HEK293 (cell line): ENCODE data around the gene MAP2.

Source experiments
- CTCF ChIA-PET: fragments of 350-600 bp; formaldehyde crosslinking; extraction: SDS; loops from one replicate; lab custom pipeline; 2021; ENCODE audit warnings: antibody characterized with exemption; lab: Yijun Ruan, JAX
- POLR2A ChIA-PET: fragments of 300-600 bp; formaldehyde crosslinking; extraction: SDS; loops from one replicate; lab custom pipeline; 2020; ENCODE audit warnings: antibody characterized with exemption, inconsistent platforms; lab: Yijun Ruan, JAX
- H3K27ac ChIP-seq: fragments of 200-500 bp; sonication (Bioruptor generic); 2 replicates; pipeline ENCODE4 v1.5.1; 2014; ENCODE audit warnings: low read depth, low read length, control low read depth, inconsistent platforms; ENCODE audit errors: extremely low read depth
- H3K36me3 ChIP-seq, 2 experiments: fragments of 200-500 bp in 1 of 2; sonication (Bioruptor generic) in 1 of 2; 1 replicate in 1 of 2; 2 replicates in 1 of 2; pipeline ENCODE4 v1.5.1; 2014 to 2017; ENCODE audit warnings: inconsistent platforms in 2 of 2, low read length in 2 of 2; ENCODE audit not compliant: control insufficient read depth in 2 of 2, insufficient read depth in 1 of 2
- H3K4me1 ChIP-seq: fragments of 200-500 bp; sonication (Bioruptor generic); 2 replicates; pipeline ENCODE4 v1.5.1; 2014; ENCODE audit warnings: mild to moderate bottlenecking, low read length, inconsistent platforms; ENCODE audit not compliant: control insufficient read depth, insufficient read depth
- H3K4me3 ChIP-seq: 2 replicates; pipeline ENCODE4 v1.5.1; 2011; ENCODE audit warnings: low read depth, mild to moderate bottlenecking, control low read depth, low read length, moderate library complexity
- H3K9me3 ChIP-seq: fragments of 200-500 bp; sonication (Bioruptor generic); 2 replicates; pipeline ENCODE4 v1.5.1; 2014; ENCODE audit warnings: low read depth, low read length, inconsistent platforms; ENCODE audit not compliant: control insufficient read depth, insufficient read depth
- FEZF1 ChIP-seq: fragments of 450-650 bp; formaldehyde crosslinking; IDR thresholded peaks from 2 replicates; pipeline ENCODE4 v1.5.1; 2016; ENCODE audit warnings: missing biosample characterization, missing genetic modification characterization
- HOXA7 ChIP-seq: sonication (generic); formaldehyde crosslinking; IDR thresholded peaks from 2 replicates; pipeline ENCODE4 v1.8.1; 2022; ENCODE audit warnings: missing genetic modification reagents, borderline replicate concordance
- HOXC10 ChIP-seq: sonication (generic); formaldehyde crosslinking; IDR thresholded peaks from 2 replicates; pipeline ENCODE4 v1.8.1; 2023; ENCODE audit warnings: mild to moderate bottlenecking, missing genetic modification reagents
- OSR2 ChIP-seq: fragments of 450-650 bp; formaldehyde crosslinking; IDR thresholded peaks from 2 replicates; pipeline ENCODE4 v1.5.1; 2016; ENCODE audit warnings: missing biosample characterization, missing genetic modification characterization
- SALL2 ChIP-seq: fragments of 450-650 bp; formaldehyde crosslinking; IDR thresholded peaks from 2 replicates; pipeline ENCODE4 v1.5.0; 2017; ENCODE audit warnings: missing biosample characterization, mild to moderate bottlenecking, missing genetic modification characterization, borderline replicate concordance
- ZBTB21 ChIP-seq: fragments of 450-650 bp; formaldehyde crosslinking; IDR thresholded peaks from 2 replicates; pipeline ENCODE4 v1.5.1; 2017; ENCODE audit warnings: missing biosample characterization, missing genetic modification characterization
- ZIC2 ChIP-seq: fragments of 450-650 bp; formaldehyde crosslinking; IDR thresholded peaks from 2 replicates; pipeline ENCODE4 v1.5.1; 2016; ENCODE audit warnings: missing biosample characterization, missing genetic modification characterization
- ZNF174 ChIP-seq: fragments of 450-650 bp; formaldehyde crosslinking; IDR thresholded peaks from 2 replicates; pipeline ENCODE4 v1.5.0; 2017; ENCODE audit warnings: missing biosample characterization, mild to moderate bottlenecking, missing genetic modification characterization
- ZNF202 ChIP-seq: fragments of 450-650 bp; formaldehyde crosslinking; IDR thresholded peaks from 2 replicates; pipeline ENCODE4 v1.5.1; 2016; ENCODE audit warnings: missing biosample characterization, missing genetic modification characterization, borderline replicate concordance
- ZNF24 ChIP-seq: fragments of 450-650 bp; formaldehyde crosslinking; IDR thresholded peaks from 2 replicates; pipeline ENCODE4 v1.5.1; 2016; ENCODE audit warnings: missing biosample characterization, missing genetic modification characterization
- ZNF324 ChIP-seq: fragments of 450-650 bp; formaldehyde crosslinking; IDR thresholded peaks from 2 replicates; pipeline ENCODE4 v1.5.1; 2016; ENCODE audit warnings: missing biosample characterization, missing genetic modification characterization
- ZNF335 ChIP-seq: fragments of 450-650 bp; formaldehyde crosslinking; conservative IDR thresholded peaks from 2 replicates; pipeline ENCODE4 v1.5.1; 2016; ENCODE audit warnings: missing biosample characterization, missing genetic modification characterization
- ZNF354C ChIP-seq: fragments of 450-650 bp; formaldehyde crosslinking; IDR thresholded peaks from 2 replicates; pipeline ENCODE4 v1.5.1; 2016; ENCODE audit warnings: missing biosample characterization, missing genetic modification characterization, low read depth, borderline replicate concordance
- ZNF391 ChIP-seq: fragments of 450-650 bp; formaldehyde crosslinking; IDR thresholded peaks from 2 replicates; pipeline ENCODE4 v1.5.1; 2016; ENCODE audit warnings: low read depth, missing biosample characterization, missing genetic modification characterization, borderline replicate concordance
- ZNF423 ChIP-seq: fragments of 450-650 bp; formaldehyde crosslinking; IDR thresholded peaks from 2 replicates; pipeline ENCODE4 v1.5.1; 2016; ENCODE audit warnings: missing biosample characterization, missing genetic modification characterization
- ZNF473 ChIP-seq: fragments of 450-650 bp; formaldehyde crosslinking; IDR thresholded peaks from 2 replicates; pipeline ENCODE4 v1.5.1; 2017; ENCODE audit warnings: missing biosample characterization, missing genetic modification characterization
- ZNF510 ChIP-seq: fragments of 450-650 bp; formaldehyde crosslinking; IDR thresholded peaks from 2 replicates; pipeline ENCODE4 v1.5.1; 2018; ENCODE audit warnings: mild to moderate bottlenecking, missing genetic modification characterization, missing biosample characterization; ENCODE audit not compliant: insufficient replicate concordance
- ZNF560 ChIP-seq: fragments of 450-650 bp; formaldehyde crosslinking; IDR thresholded peaks from 2 replicates; pipeline ENCODE4 v1.5.1; 2017; ENCODE audit warnings: missing biosample characterization, missing genetic modification characterization, borderline replicate concordance
- ZNF623 ChIP-seq: fragments of 450-650 bp; formaldehyde crosslinking; IDR thresholded peaks from 2 replicates; pipeline ENCODE4 v1.5.1; 2016; ENCODE audit warnings: missing biosample characterization, missing genetic modification characterization
- ZNF658 ChIP-seq: fragments of 450-650 bp; formaldehyde crosslinking; IDR thresholded peaks from 2 replicates; pipeline ENCODE4; 2016; ENCODE audit warnings: missing biosample characterization, missing genetic modification characterization
- TF ChIP-seq, protein P1 (sequence below): fragments of 450-650 bp; formaldehyde crosslinking; IDR thresholded peaks from 2 replicates; pipeline ENCODE4 v1.5.1; 2016; ENCODE audit warnings: missing biosample characterization, missing genetic modification characterization

The MAP2 gene

DNA sequence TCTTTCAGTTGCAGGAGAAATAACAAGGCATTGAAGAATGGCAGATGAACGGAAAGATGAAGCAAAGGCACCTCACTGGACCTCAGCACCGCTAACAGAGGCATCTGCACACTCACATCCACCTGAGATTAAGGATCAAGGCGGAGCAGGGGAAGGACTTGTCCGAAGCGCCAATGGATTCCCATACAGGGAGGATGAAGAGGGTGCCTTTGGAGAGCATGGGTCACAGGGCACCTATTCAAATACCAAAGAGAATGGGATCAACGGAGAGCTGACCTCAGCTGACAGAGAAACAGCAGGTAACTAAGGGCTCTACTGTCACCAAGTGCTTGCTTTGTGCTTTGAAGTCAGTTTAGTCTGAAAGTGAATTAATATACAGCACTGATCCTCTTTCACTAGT, 229.3 kb downstream of the MAP2 start:
- no peak for TF ChIP-seq ZNF174 (tag by site-specific recombination)
- no peak for TF ChIP-seq ZNF423
- no peak for TF ChIP-seq ZNF658 (tag by site-specific recombination)
- no peak for TF ChIP-seq ZBTB21 (tag by site-specific recombination)
- no peak for TF ChIP-seq HOXA7 (CRISPR knock-in tag)
- no peak for TF ChIP-seq ZNF202
- POLR2A ChIA-PET: no interaction called here
- CTCF ChIA-PET: no interaction called here
- no peaks in the 10 kb centered on the region for H3K9me3 ChIP-seq
- H3K4me3 ChIP-seq: no peak overlapping the region
- H3K27ac ChIP-seq: no peak overlapping the region
- H3K4me1 ChIP-seq: no peaks in the 10 kb centered on the region
- no peaks in the 10 kb centered on the region for H3K36me3 ChIP-seq

DNA sequence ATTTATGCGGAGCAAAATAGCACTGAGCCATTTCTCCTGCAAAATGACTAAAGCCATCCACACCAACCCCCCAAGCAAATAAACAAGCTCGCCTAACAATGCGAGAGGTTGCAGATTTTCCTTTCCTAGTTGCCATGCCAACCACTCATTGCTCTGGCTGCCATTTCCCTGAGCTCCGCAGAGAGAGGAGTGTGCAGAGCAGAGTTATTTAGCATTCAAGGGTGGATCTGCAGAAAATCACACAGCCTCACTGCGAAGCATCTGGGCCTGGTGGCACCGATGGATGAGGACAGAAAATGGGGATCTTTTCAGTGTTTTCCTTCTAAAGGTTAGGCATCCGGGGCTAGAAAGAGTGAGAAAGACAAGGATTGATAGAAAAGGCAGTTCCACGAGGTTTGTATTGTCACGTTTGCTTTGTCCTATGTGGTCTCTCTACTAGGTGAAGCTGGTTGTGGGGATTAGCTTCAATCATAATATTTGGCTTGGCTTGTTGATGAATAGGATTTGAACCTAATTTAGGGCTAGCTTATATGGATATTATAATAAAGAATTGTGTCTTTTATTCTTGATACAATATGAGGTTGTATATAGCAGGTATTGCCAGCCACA, 237.5 kb downstream of the MAP2 start:
- no peaks in the 10 kb centered on the region for H3K36me3 ChIP-seq
- no peak overlapping the region for H3K27ac ChIP-seq
- ChIA-PET CTCF (interaction anchor here (1.2 kb wide), 1 partner anchor 327 kb away, joined by 3 read pairs; no protein-coding TSS in a partner anchor), POLR2A (interaction anchor here (0.6 kb wide), 1 partner anchor 106 kb away, joined by 9 read pairs; no protein-coding TSS in a partner anchor)
- TF ChIP-seq, protein P1, sequence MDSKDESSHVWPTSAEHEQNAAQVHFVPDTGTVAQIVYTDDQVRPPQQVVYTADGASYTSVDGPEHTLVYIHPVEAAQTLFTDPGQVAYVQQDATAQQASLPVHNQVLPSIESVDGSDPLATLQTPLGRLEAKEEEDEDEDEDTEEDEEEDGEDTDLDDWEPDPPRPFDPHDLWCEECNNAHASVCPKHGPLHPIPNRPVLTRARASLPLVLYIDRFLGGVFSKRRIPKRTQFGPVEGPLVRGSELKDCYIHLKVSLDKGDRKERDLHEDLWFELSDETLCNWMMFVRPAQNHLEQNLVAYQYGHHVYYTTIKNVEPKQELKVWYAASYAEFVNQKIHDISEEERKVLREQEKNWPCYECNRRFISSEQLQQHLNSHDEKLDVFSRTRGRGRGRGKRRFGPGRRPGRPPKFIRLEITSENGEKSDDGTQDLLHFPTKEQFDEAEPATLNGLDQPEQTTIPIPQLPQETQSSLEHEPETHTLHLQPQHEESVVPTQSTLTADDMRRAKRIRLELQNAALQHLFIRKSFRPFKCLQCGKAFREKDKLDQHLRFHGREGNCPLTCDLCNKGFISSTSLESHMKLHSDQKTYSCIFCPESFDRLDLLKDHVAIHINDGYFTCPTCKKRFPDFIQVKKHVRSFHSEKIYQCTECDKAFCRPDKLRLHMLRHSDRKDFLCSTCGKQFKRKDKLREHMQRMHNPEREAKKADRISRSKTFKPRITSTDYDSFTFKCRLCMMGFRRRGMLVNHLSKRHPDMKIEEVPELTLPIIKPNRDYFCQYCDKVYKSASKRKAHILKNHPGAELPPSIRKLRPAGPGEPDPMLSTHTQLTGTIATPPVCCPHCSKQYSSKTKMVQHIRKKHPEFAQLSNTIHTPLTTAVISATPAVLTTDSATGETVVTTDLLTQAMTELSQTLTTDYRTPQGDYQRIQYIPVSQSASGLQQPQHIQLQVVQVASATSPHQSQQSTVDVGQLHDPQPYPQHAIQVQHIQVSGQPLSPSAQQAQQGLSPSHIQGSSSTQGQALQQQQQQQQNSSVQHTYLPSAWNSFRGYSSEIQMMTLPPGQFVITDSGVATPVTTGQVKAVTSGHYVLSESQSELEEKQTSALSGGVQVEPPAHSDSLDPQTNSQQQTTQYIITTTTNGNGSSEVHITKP (tag by site-specific recombination): no peak
- no peak for TF ChIP-seq HOXC10
- TF ChIP-seq SALL2 (tag by site-specific recombination): no peak
- TF ChIP-seq ZIC2 (tag by site-specific recombination): no peak
- no peak for TF ChIP-seq FEZF1 (tag by site-specific recombination)
- no peak for TF ChIP-seq ZNF391
- TF ChIP-seq ZNF24 (tag by site-specific recombination): no peak
- no peak for TF ChIP-seq ZNF560 (tag by site-specific recombination)
- no peak for TF ChIP-seq ZNF473 (tag by site-specific recombination)
- no peak for TF ChIP-seq ZNF335 (tag by site-specific recombination)
- TF ChIP-seq ZNF623 (tag by site-specific recombination): no peak
- no peak for TF ChIP-seq ZNF510 (tag by site-specific recombination)
- TF ChIP-seq ZNF324 (tag by site-specific recombination): no peak
- TF ChIP-seq OSR2 (tag by site-specific recombination): no peak
- no peak for TF ChIP-seq ZNF354C (tag by site-specific recombination)
- no peaks in the 10 kb centered on the region for H3K4me1 ChIP-seq
- no peak overlapping the region for H3K4me3 ChIP-seq
- H3K9me3 ChIP-seq: no peaks in the 10 kb centered on the region
